Vagina (tissue), 2 donors: Measurements from ENCODE around the gene STT3B. TPM values are rescaled to one million over a fixed set of nuclear protein-coding genes. Genes with fewer than 3 reads are reported as not detected.

ENCODE experiments used
- DNase-seq, 2 donors: peaks; one replicate each; pipeline ENCODE4 v3.0.0-alpha.2; 2017; ENCODE audit errors: extremely low spot score in 2 of 2
- H3K27ac ChIP-seq: fragments of 200-600 bp; sonication (generic); one replicate; pipeline ENCODE4 v1.5.1; 2019
- H3K27me3 ChIP-seq: fragments of 200-600 bp; sonication (generic); one replicate; pipeline ENCODE4 v1.5.1; 2019
- H3K36me3 ChIP-seq, 2 donors: fragments of 200-600 bp; sonication (generic); one replicate each; pipeline ENCODE4 v1.5.1; 2017 to 2019
- H3K4me1 ChIP-seq: fragments of 200-600 bp; sonication (generic); one replicate; pipeline ENCODE4 v1.5.1; 2019
- H3K4me3 ChIP-seq, 2 donors: fragments of 200-600 bp; sonication (generic); 1 replicate in 1 of 2; 2 replicates in 1 of 2; pipeline ENCODE4 v1.5.1; 2016 to 2019
- H3K9me3 ChIP-seq: fragments of 200-600 bp; sonication (generic); one replicate; pipeline ENCODE4 v1.5.1; 2019
- POLR2A ChIP-seq, 2 donors: fragments of 450-650 bp; IDR thresholded peaks; one replicate each; pipeline ENCODE4 v1.6.1; 2017; ENCODE audit warnings: antibody characterized with exemption in 2 of 2, mild to moderate bottlenecking in 2 of 2, moderate library complexity in 2 of 2
- POLR2AphosphoS5 ChIP-seq, 2 donors: sonication (generic); formaldehyde crosslinking; IDR thresholded peaks; one replicate each; pipeline ENCODE4 v1.9.0; 2017; ENCODE audit warnings: antibody characterized with exemption in 2 of 2, mild to moderate bottlenecking in 2 of 2, low read depth in 1 of 2; ENCODE audit not compliant: insufficient read depth in 1 of 2
- intact Hi-C: fragments of 100-400 bp; cut with DNase I; formaldehyde crosslinking; loops from one replicate; pipeline ENCODE4 v1.15.1; 2023
- total RNA-seq: library from RNA; depleted of rRNA; stranded (reverse); fragments of >200 nt; gene quantifications from one replicate; pipeline ENCODE4 v1.2.3, GENCODE V29; 2016
- TF ChIP-seq, protein P1 (sequence below), 3 experiments: fragments of 450-650 bp in 2 of 3; fragments of 200-600 bp in 1 of 3; sonication (generic) in 1 of 3; IDR thresholded peaks; one replicate each; pipeline ENCODE4 v1.5.1; 2017 to 2019; ENCODE audit warnings: antibody characterized with exemption in 3 of 3, mild to moderate bottlenecking in 2 of 3, moderate library complexity in 2 of 3

The STT3B gene
- total RNA-seq, 1 donor from 2014 or later: 65.3 TPM

DNA sequence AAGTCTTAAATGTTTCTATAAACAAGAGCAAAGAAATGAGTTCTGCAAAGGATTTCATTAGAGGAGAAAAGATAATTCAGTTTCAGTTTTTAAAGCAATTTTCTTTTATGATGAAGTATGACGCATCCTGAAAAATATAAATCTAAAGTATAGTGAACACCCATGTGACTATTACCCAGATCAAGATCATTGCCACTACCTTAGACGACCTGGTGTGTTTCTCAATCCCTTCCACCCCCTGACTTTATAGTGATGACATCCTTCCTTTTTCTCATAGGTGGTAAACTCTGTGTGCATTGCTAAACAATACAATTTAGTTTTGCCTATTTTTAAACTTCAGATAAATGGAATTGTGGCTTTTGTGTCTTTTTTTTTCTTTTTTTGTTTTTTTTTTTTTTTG, 8.4 kb downstream of the STT3B start:
- Histone ChIP-seq H3K27me3 (no peaks in the 10 kb centered on the region), H3K4me1 (peaks cover 66% of the 10 kb centered on the region), H3K4me3 (no peak overlapping the region), H3K9me3 (no peaks in the 10 kb centered on the region), H3K27ac (no peak overlapping the region), H3K36me3 (no peaks in the 10 kb centered on the region)
- no peak for DNase-seq
- TF ChIP-seq POLR2AphosphoS5 (IDR thresholded peaks at IDR 0.05; ENCODE audit: insufficient read depth in 1 of 2, low read depth in 1 of 2) (no peak), POLR2A (IDR thresholded peaks at IDR 0.05) (no peak)
- TF ChIP-seq, protein P1, sequence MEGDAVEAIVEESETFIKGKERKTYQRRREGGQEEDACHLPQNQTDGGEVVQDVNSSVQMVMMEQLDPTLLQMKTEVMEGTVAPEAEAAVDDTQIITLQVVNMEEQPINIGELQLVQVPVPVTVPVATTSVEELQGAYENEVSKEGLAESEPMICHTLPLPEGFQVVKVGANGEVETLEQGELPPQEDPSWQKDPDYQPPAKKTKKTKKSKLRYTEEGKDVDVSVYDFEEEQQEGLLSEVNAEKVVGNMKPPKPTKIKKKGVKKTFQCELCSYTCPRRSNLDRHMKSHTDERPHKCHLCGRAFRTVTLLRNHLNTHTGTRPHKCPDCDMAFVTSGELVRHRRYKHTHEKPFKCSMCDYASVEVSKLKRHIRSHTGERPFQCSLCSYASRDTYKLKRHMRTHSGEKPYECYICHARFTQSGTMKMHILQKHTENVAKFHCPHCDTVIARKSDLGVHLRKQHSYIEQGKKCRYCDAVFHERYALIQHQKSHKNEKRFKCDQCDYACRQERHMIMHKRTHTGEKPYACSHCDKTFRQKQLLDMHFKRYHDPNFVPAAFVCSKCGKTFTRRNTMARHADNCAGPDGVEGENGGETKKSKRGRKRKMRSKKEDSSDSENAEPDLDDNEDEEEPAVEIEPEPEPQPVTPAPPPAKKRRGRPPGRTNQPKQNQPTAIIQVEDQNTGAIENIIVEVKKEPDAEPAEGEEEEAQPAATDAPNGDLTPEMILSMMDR (IDR thresholded peaks at IDR 0.05): no peak
- intact Hi-C loops: no loop called here

DNA sequence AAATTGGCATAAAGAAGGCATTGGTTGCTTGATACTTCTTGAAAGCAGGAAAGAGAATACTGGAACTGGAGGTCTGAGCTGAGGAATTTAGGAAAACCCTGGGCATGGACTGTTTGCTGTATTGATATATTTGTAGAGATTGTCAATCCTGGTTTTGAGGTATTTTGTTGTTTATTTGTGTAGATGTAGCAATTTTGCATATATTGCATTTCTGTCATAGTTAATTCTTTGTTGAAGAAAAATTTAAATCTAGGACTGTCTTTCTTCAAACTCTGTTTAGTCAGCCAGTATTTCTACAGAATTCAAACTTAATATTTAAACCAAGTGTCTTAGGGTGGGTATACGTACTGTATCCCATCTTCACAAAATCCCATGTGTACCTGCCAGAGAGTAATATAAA, 9.5 kb downstream of the STT3B start:
- Histone ChIP-seq H3K4me1 (peaks cover 65% of the 10 kb centered on the region), H3K9me3 (no peaks in the 10 kb centered on the region), H3K27me3 (no peaks in the 10 kb centered on the region), H3K4me3 (no peak overlapping the region), H3K36me3 (no peaks in the 10 kb centered on the region), H3K27ac (no peak overlapping the region)
- intact Hi-C loops: no loop called here
- TF ChIP-seq POLR2AphosphoS5 (IDR thresholded peaks at IDR 0.05; ENCODE audit: insufficient read depth in 1 of 2, low read depth in 1 of 2) (no peak), POLR2A (IDR thresholded peaks at IDR 0.05) (no peak)
- TF ChIP-seq, protein P1 (IDR thresholded peaks at IDR 0.05): no peak
- no peak for DNase-seq

DNA sequence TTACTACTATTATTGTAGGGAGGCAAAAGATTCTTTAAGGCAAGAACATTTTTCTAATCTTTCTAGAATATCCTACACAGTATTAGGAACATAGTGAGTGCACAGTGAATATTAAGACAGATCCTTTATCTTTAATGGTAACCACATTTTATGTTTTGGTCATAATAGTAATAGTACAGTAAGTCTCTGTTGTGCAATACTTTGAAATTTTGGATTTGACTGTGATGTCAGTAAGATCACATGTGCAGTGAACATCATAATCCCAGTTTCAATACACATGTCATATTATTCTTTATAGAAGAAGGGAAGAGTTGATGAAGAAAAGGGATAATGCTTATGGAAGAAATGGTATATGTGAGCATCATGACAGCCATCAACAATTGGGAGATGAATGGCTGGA, 10.7 kb downstream of the STT3B start:
- Histone ChIP-seq H3K27ac (no peak overlapping the region), H3K4me3 (no peak overlapping the region), H3K4me1 (peaks cover 66% of the 10 kb centered on the region), H3K36me3 (no peaks in the 10 kb centered on the region), H3K27me3 (no peaks in the 10 kb centered on the region), H3K9me3 (no peaks in the 10 kb centered on the region)
- no peak for TF ChIP-seq POLR2AphosphoS5 (IDR thresholded peaks at IDR 0.05; ENCODE audit: insufficient read depth in 1 of 2, low read depth in 1 of 2)
- no peak for TF ChIP-seq POLR2A (IDR thresholded peaks at IDR 0.05)
- TF ChIP-seq, protein P1 (IDR thresholded peaks at IDR 0.05): no peak
- intact Hi-C loops: no loop called here
- no peak for DNase-seq

DNA sequence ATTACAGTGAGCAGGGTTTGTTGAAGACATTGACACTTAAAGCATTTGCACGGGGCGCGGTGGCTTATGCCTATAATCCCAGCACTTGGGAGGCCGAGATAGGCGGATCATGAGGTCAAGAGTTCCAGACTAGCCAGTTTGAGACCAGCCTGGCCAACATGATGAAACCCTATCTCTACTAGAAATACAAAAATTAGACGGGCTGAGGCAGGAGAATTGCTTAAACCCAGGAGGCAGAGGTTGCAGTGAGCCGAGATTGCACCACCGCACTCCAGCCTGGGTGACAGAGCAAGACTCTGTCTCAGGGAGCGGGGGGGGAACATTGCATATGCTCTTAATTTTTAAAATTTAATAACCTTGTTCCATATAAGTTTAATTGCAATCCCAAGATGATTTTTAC, 11.9 kb downstream of the STT3B start:
- no peaks in the 10 kb centered on the region for H3K9me3 ChIP-seq
- H3K4me1 ChIP-seq: peaks cover 64% of the 10 kb centered on the region
- no peak overlapping the region for H3K27ac ChIP-seq
- intact Hi-C loops: no loop called here
- H3K27me3 ChIP-seq: no peaks in the 10 kb centered on the region
- H3K36me3 ChIP-seq: no peaks in the 10 kb centered on the region
- no peak for DNase-seq
- no peak overlapping the region for H3K4me3 ChIP-seq
- TF ChIP-seq, protein P1 (IDR thresholded peaks at IDR 0.05): no peak
- peak in 1 of 2 donors; percentile 10 for TF ChIP-seq POLR2AphosphoS5 (IDR thresholded peaks at IDR 0.05; ENCODE audit: insufficient read depth in 1 of 2, low read depth in 1 of 2)
- no peak for TF ChIP-seq POLR2A (IDR thresholded peaks at IDR 0.05)

DNA sequence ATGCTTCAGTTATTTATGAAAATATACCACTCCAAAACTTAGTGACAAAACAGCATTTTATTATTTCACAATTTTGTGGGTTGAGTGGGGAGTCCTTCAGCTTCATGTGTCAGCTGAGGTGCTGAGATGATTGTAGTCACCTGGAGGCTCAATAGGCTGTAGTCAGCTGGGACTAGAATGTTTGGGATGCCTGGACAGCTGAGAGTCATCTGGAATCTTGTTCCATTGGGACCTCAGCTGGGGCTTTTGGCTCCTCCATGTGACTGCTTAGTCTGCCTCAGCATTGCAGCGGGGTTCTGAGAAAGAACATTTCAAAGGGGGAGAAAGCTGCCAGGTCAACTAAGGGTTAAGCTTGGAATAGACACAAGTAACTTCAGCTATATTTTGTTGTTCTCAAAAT, 13.4 kb downstream of the STT3B start:
- H3K4me1 ChIP-seq: peaks cover 72% of the 10 kb centered on the region
- TF ChIP-seq, protein P1 (IDR thresholded peaks at IDR 0.05): no peak
- TF ChIP-seq POLR2A (IDR thresholded peaks at IDR 0.05) (no peak), POLR2AphosphoS5 (IDR thresholded peaks at IDR 0.05; ENCODE audit: insufficient read depth in 1 of 2, low read depth in 1 of 2) (no peak)
- no peak overlapping the region for H3K4me3 ChIP-seq
- H3K27ac ChIP-seq: no peak overlapping the region
- no peaks in the 10 kb centered on the region for H3K36me3 ChIP-seq
- H3K27me3 ChIP-seq: no peaks in the 10 kb centered on the region
- H3K9me3 ChIP-seq: no peaks in the 10 kb centered on the region
- intact Hi-C loops: no loop called here
- DNase-seq: no peak
